Fibroblast of pulmonary artery (primary cell): ENCODE measurements around the gene PSME4.
"Not testable (repeated sequence)": the region's sequence is repeated elsewhere in the genome, so short reads cannot be mapped to it uniquely, and the experiment has no call there.

Experiments used
- DNase-seq: peaks from one replicate; pipeline ENCODE4 v3.0.0-alpha.2; 2010; ENCODE audit warnings: low read depth
- H3K4me3 ChIP-seq: replicated peaks from 2 replicates; pipeline ENCODE4 v1.5.1; 2011; ENCODE audit warnings: low read depth, mild to moderate bottlenecking, control low read depth, low read length, moderate library complexity
- TF ChIP-seq, protein P1 (sequence below): IDR thresholded peaks from 2 replicates; pipeline ENCODE4 v1.5.1; 2011; ENCODE audit warnings: mild to moderate bottlenecking, control low read depth, low read length, inconsistent platforms; ENCODE audit errors: missing control alignments

PSME4 gene

DNA sequence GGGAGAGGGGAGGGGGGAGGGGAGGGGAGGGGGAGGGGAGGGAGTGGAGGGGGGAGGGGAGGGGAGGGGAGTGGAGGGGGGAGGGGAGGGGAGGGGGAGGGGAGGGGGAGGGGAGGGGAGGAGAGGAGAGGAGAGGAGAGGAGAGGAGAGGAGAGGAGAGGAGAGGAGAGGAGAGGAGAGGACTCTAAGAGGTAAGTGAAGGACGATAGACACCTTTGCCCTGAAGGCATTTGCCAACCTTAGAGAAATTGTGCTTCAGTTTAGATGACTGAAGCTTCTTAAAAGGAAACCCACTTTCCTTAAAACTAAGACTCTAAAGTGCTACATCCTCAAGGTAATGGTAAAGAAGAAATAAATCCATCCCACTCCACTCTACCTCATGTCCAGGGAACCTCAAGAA, 130.2 kb downstream of the PSME4 start:
- no peak for DNase-seq
- no peak overlapping the region for H3K4me3 ChIP-seq
- TF ChIP-seq, protein P1, sequence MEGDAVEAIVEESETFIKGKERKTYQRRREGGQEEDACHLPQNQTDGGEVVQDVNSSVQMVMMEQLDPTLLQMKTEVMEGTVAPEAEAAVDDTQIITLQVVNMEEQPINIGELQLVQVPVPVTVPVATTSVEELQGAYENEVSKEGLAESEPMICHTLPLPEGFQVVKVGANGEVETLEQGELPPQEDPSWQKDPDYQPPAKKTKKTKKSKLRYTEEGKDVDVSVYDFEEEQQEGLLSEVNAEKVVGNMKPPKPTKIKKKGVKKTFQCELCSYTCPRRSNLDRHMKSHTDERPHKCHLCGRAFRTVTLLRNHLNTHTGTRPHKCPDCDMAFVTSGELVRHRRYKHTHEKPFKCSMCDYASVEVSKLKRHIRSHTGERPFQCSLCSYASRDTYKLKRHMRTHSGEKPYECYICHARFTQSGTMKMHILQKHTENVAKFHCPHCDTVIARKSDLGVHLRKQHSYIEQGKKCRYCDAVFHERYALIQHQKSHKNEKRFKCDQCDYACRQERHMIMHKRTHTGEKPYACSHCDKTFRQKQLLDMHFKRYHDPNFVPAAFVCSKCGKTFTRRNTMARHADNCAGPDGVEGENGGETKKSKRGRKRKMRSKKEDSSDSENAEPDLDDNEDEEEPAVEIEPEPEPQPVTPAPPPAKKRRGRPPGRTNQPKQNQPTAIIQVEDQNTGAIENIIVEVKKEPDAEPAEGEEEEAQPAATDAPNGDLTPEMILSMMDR, result no peak

DNA sequence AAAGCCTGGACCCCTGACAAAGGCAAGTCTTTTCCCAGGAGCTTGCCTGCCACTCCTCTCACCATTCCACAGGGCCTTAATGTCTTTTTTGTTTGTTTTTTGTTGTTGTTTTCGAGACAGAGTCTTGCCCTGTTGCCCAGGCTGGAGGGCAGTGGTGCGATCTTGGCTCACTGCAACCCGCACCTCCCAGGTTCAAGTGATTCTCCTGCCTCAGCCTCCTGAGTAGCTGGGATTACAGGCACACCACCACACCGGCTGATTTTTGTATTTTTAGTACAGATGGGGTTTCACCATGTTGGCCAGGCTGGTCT, 140.9 kb downstream of the PSME4 start:
- H3K4me3 ChIP-seq, DNase-seq: not testable (repeated sequence)

DNA sequence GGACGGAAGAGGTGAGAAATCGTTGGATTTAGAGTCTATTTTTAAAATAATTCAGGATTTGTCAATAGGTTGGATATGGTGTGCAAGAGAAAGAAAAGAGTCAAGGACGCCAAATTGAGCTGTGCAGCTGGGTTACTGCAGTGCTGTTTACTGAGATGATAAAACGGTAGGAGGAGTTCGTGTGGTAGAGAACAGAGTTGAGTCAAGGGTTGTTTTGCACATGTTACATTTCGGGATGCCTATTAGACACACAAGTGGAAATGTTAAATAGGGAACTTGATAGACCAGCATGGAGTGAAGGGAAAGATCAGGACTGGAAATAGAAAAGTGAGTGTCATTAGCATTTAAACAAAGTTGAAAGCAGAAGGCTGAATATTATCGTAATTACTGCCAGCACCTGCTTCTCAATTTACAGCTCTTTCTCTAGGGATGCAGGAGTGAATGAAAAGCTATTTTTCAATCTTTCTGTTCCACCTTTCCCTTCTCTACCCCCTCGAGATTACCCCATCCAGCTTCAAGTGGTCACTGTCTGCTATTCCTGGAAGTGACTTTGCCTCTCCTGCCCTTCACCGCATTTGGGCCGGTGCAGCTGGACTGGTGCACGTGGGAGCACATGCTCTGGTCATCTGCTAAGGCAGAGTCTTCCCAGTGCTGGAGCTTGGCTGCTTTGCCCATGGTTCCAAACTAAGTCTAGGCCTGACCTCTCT, 141.4 kb downstream of the PSME4 start:
- no peak overlapping the region for H3K4me3 ChIP-seq
- no peak for DNase-seq
- TF ChIP-seq, protein P1, result no peak

DNA sequence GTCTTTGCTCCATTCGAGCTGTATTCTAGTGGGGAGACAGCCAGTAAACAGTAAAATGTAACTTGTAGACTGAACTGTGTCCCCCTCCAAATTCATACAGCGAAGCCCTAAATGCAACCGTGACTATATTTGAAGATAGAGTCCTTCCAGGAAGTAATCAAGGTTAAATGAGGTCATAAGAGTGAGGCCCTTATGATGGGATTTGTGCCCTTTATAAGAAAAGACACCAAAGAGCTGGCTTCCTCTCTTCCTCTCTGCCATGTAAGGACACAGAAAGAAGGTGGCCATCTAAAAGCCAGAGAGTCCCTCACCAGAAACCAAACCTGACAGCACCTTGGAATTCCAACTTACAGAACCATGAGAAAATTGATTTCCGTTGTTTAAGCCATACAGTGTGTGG, 142.5 kb downstream of the PSME4 start:
- TF ChIP-seq, protein P1, result no peak
- no peak overlapping the region for H3K4me3 ChIP-seq
- DNase-seq, result no peak

DNA sequence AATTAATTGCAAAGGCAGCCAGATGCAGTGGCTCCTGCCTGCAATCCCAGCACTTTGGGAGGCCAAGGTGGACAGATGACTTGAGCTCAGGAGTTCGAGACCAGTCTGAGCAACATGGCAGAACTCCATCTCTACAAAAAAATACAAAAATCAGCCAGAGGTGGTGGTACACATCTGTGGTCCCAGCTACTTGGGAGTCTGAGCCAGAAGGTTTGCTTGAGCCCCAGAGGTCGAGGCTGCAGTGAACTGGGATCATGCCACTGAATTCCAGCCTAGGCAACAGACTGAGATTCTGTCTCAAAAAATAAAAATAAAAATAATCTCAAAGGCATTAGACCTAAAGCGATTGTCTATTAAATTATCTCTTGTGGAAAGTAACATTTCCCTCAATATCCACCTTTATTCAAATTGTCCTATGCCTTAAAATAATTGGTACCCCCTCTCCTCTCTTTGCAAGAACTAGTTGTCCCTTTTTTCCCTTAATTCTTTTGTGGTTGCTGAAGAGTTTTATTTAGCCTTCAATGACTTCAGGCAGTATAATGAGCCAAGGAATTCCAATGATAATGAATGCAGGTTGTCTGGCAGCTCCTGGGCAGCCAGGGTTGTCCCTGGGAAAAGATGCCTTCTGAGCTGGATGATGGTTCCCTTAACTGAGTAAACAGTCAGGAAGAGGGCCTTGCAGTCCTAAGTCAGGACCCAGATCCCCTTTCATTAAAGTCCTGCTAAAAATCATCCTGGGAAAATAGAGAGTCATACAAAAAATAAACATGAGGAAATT, 143.2 kb downstream of the PSME4 start:
- TF ChIP-seq, protein P1, result no peak
- no peak overlapping the region for H3K4me3 ChIP-seq
- DNase-seq, result no peak

DNA sequence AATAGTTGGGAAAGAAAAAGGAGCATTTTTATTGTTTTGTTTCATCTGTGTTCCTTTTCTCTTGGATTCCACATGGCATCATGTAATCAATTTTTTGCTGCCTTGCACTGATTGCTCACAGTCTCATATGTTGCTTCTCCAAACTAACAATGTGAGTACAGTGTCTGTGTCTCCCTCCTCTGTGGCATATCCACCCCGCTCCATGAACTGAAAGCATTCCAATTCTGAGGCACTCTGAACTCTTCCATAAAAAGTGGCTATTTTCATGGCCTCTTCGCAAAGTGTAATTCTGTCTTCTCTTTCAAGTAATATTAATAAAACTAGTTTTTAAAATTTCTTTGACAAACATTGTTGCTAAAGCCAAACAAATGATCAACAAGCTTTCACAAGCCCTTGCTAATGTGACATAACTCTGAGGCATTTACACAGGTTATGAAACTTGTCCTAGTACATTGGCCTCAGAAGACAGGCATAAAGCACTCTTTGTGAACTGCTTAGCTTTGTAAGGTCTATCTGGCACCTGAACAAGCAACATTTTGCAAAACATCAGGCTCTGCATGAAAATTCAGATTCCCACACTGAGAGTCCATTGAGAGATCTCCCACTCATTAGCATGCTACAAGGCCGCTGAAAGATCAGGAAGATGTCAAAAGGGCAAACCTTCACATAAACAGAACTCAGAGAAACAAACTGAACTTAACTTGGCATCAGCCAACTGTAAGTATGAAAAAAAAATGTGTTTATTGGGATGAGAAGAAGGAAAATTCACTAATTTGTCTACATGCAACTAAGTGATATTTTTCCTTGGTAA, 144.0 kb downstream of the PSME4 start:
- DNase-seq, result peak; percentile 43
- TF ChIP-seq, protein P1, result no peak

DNA sequence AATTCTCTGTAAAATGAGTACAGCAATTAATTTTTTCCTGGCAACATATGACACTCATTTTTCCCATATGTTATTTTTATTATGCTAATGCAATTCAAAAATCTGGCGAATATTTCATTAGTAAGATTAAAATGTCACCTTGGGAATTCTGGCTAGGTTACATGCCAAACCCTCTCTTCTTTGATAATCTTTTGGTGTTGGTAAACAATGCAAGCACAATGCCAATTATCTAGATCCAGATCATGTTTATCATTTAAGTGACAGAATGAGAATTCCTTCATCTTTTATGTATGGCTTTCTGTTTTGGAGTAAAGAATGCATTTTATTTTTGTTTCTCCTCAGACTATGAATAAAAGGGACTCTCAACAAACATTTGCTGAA, 144.8 kb downstream of the PSME4 start:
- no peak for DNase-seq
- TF ChIP-seq, protein P1, result no peak
- no peak overlapping the region for H3K4me3 ChIP-seq

More for the DNA sequence above, 144.0 kb downstream of the PSME4 start:
- H3K4me3 ChIP-seq, result no peak overlapping the region

DNA sequence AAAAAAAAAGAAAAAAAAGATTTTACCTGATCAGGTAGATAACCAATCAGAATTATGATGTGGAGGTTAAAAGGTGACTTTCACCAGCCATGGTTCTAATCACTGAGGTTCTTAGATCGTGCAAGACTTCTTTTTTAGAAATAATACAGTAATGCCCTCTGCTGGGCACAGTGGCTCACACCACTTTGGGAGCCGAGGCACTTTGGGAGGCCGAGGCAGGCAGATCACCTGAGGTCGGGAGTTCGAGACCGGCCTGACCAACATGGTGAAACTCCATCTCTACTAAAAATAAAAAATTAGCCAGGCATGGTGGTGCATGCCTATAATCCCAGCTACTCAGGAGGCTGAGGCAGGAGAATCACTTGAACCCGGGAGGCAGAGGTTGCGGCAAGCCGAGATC, 147.2 kb downstream of the PSME4 start:
- H3K4me3 ChIP-seq, result not testable (repeated sequence)
- DNase-seq, result peak; percentile 10
